ENCODE data around the gene STMP1.

- no peak for TF ChIP-seq EZH2 (IDR thresholded peaks at IDR 0.05; ENCODE audit: low read length)
- TF ChIP-seq CTCF (optimal IDR thresholded peaks at IDR 0.05 in 1 of 3, IDR thresholded peaks at IDR 0.05 in 1 of 3, conservative IDR thresholded peaks at IDR 0.05 in 1 of 3; ENCODE audit: extremely low read depth in 1 of 3, insufficient read depth in 2 of 3, low read length in 3 of 3): no peak
Measured at GRCh38 chr7:135634191-135634878, 28.0 kb upstream of the STMP1 start.

Data from keratinocyte (primary cell).